Ovary (tissue), 3 donors: Measurements from ENCODE around the gene CENPC.

Source experiments
- CTCF ChIP-seq, 3 donors: fragments of 450-650 bp in 2 of 3; fragments of 200-600 bp in 1 of 3; IDR thresholded peaks; one replicate each; pipeline versions ENCODE4 v1.5.1 to v1.8.0; 2016 to 2022; ENCODE audit warnings: antibody characterized with exemption in 3 of 3, mild to moderate bottlenecking in 1 of 3
- POLR2A ChIP-seq: fragments of 450-650 bp; IDR thresholded peaks from one replicate; pipeline ENCODE4 v1.6.1; 2017; ENCODE audit warnings: antibody characterized with exemption, mild to moderate bottlenecking, moderate library complexity
- donor health status: DM: no; HTN: no; CAD: no.

- TF ChIP-seq POLR2A, result no peak
- no peak for TF ChIP-seq CTCF (IDR thresholded peaks at IDR 0.05)
These were observed 23.5 kb upstream of the CENPC start for GRCh38 chr4:67568820-67569219.
